H1 (cell line): ENCODE data around the gene GOLGA2. TPM values are rescaled to one million over a fixed set of nuclear protein-coding genes. Genes with fewer than 3 reads are reported as not detected.

Source experiments
- CTCF ChIA-PET: fragments of 300-600 bp; sonication (Branson Sonifier 250); formaldehyde crosslinking; loops from one replicate; lab custom pipeline; 2021; ENCODE audit not compliant: partially characterized antibody; lab: Charles Lee
- POLR2A ChIA-PET: fragments of 300-600 bp; sonication (Branson Sonifier 250); formaldehyde crosslinking; loops from one replicate; lab custom pipeline; 2021; ENCODE audit warnings: inconsistent platforms; ENCODE audit not compliant: partially characterized antibody; lab: Charles Lee
- DNase-seq, 2 experiments: peaks; one replicate each; pipeline versions ENCODE4 v3.0.0 to v3.0.0-alpha.2; 2010 to 2022; ENCODE audit warnings: low spot score in 2 of 2, low read depth in 1 of 2, mixed read lengths in 1 of 2
- FAIRE-seq: peaks from 2 replicates; lab custom pipeline; 2011; peaks lifted over from hg19 to GRCh38; lab: Jason Lieb, UNC
- H2AFZ ChIP-seq: 2 replicates; pipeline ENCODE4 v1.8.1; 2012; ENCODE audit warnings: low read length, inconsistent platforms
- H2AK5ac ChIP-seq: 2 replicates; pipeline ENCODE4 v1.6.1; 2013; ENCODE audit warnings: low read depth, low read length
- H2BK120ac ChIP-seq: replicated peaks from 2 replicates; pipeline ENCODE3; 2013; ENCODE audit warnings: low read depth, low read length, inconsistent platforms
- H2BK12ac ChIP-seq: 2 replicates; pipeline ENCODE4 v1.6.1; 2013; ENCODE audit warnings: low read depth, low read length
- H2BK15ac ChIP-seq: 2 replicates; pipeline ENCODE4 v1.6.1; 2013; ENCODE audit warnings: low read length
- H2BK20ac ChIP-seq: 2 replicates; pipeline ENCODE4 v1.6.1; 2013; ENCODE audit warnings: low read length
- H2BK5ac ChIP-seq: 2 replicates; pipeline ENCODE4 v1.6.1; 2013; ENCODE audit warnings: low read depth, low read length
- H3K14ac ChIP-seq: 2 replicates; pipeline ENCODE4 v1.6.1; 2013; ENCODE audit warnings: inconsistent platforms; ENCODE audit not compliant: insufficient read length
- H3K18ac ChIP-seq: 2 replicates; pipeline ENCODE4 v1.6.1; 2013; ENCODE audit warnings: low read length; ENCODE audit errors: extremely low read depth
- H3K23ac ChIP-seq: 2 replicates; pipeline ENCODE4 v1.6.1; 2013; ENCODE audit warnings: inconsistent platforms; ENCODE audit not compliant: insufficient read length
- H3K23me2 ChIP-seq: 2 replicates; pipeline ENCODE4 v1.6.1; 2013; ENCODE audit warnings: low read depth, low read length
- H3K27ac ChIP-seq: 2 replicates; pipeline ENCODE4 v1.6.1; 2011; ENCODE audit warnings: low read depth, low read length, inconsistent platforms
- H3K27me3 ChIP-seq, 4 experiments: replicated peaks in 1 of 4; 1 replicate in 1 of 4; 2 replicates in 3 of 4; pipeline versions ENCODE4 v1.6.1 to v1.8.1; 2011 to 2013; ENCODE audit warnings: low read length in 3 of 4, mild to moderate bottlenecking in 3 of 4, inconsistent platforms in 2 of 4, mixed read lengths in 2 of 4, moderate library complexity in 1 of 4; ENCODE audit not compliant: control insufficient read depth in 3 of 4, insufficient read depth in 3 of 4; ENCODE audit errors: extremely low read depth in 1 of 4
- H3K36me3 ChIP-seq, 4 experiments: 2 replicates each; pipeline versions ENCODE4 v1.6.1 to v1.8.1; 2011 to 2013; ENCODE audit warnings: mild to moderate bottlenecking in 4 of 4, low read length in 3 of 4, moderate library complexity in 2 of 4, control low read depth in 1 of 4, inconsistent platforms in 1 of 4; ENCODE audit not compliant: insufficient read depth in 4 of 4, control insufficient read depth in 2 of 4
- H3K4ac ChIP-seq: replicated peaks from 2 replicates; pipeline ENCODE3; 2013; ENCODE audit warnings: low read length, low read depth, mixed read lengths, inconsistent platforms; ENCODE audit not compliant: insufficient read length
- H3K4me1 ChIP-seq, 4 experiments: replicated peaks in 1 of 4; 1 replicate in 1 of 4; 2 replicates in 3 of 4; pipeline versions ENCODE4 v1.6.1 to v1.8.1; 2011 to 2013; ENCODE audit warnings: low read length in 3 of 4, inconsistent platforms in 2 of 4, mixed read lengths in 1 of 4; ENCODE audit not compliant: insufficient read depth in 4 of 4, control insufficient read depth in 3 of 4
- H3K4me2 ChIP-seq, 2 experiments: 2 replicates each; pipeline versions ENCODE4 v1.6.1 to v1.8.1; 2011 to 2013; ENCODE audit warnings: low read depth in 2 of 2, low read length in 2 of 2, control low read depth in 1 of 2, inconsistent platforms in 1 of 2, mild to moderate bottlenecking in 1 of 2; ENCODE audit not compliant: insufficient read depth in 1 of 2
- H3K4me3 ChIP-seq, 4 experiments: fragments of 200-600, 300-600 bp in 1 of 4; sonication (generic), shearing (Covaris generic), sonication (Bioruptor Twin) in 1 of 4; 2 replicates each; pipeline versions ENCODE4 v1.5.1 to v1.8.1; 2011 to 2016; ENCODE audit warnings: low read length in 4 of 4, low read depth in 3 of 4, control low read depth in 2 of 4, inconsistent platforms in 2 of 4, mild to moderate bottlenecking in 2 of 4, mixed read lengths in 1 of 4, moderate library complexity in 1 of 4; ENCODE audit not compliant: insufficient read depth in 2 of 4; ENCODE audit errors: extremely low read depth in 1 of 4
- H3K56ac ChIP-seq: replicated peaks from 2 replicates; pipeline ENCODE3; 2013; ENCODE audit warnings: low read depth, mild to moderate bottlenecking, mixed read lengths, low read length, inconsistent platforms; ENCODE audit not compliant: insufficient read length
- H3K79me1 ChIP-seq: 2 replicates; pipeline ENCODE4 v1.6.1; 2013; ENCODE audit warnings: low read depth, low read length, control low read depth
- H3K79me2 ChIP-seq, 2 experiments: 2 replicates each; pipeline versions ENCODE4 v1.6.1 to v1.8.1; 2012 to 2013; ENCODE audit warnings: low read length in 2 of 2, mild to moderate bottlenecking in 2 of 2, inconsistent platforms in 1 of 2; ENCODE audit not compliant: insufficient read depth in 2 of 2, control insufficient read depth in 1 of 2
- H3K9ac ChIP-seq, 4 experiments: replicated peaks in 1 of 4; 1 replicate in 1 of 4; 2 replicates in 3 of 4; pipeline versions ENCODE4 v1.6.1 to v1.8.1; 2011 to 2013; ENCODE audit warnings: low read depth in 3 of 4, low read length in 3 of 4, control low read depth in 2 of 4, mild to moderate bottlenecking in 2 of 4, moderate library complexity in 2 of 4, inconsistent platforms in 1 of 4; ENCODE audit errors: extremely low read depth in 1 of 4
- H3K9me3 ChIP-seq, 2 experiments: 2 replicates each; pipeline versions ENCODE4 v1.6.1 to v1.8.1; 2012 to 2013; ENCODE audit warnings: mild to moderate bottlenecking in 2 of 2, moderate library complexity in 2 of 2, control low read depth in 1 of 2, inconsistent platforms in 1 of 2, low read depth in 1 of 2, low read length in 1 of 2, mixed read lengths in 1 of 2; ENCODE audit not compliant: insufficient read depth in 2 of 2
- H4K20me1 ChIP-seq, 2 experiments: replicated peaks in 1 of 2; 2 replicates each; pipeline versions ENCODE3 to v1.8.1; 2011 to 2013; ENCODE audit warnings: inconsistent platforms in 2 of 2, low read length in 2 of 2, mild to moderate bottlenecking in 1 of 2; ENCODE audit not compliant: insufficient read depth in 2 of 2, control insufficient read depth in 1 of 2
- H4K5ac ChIP-seq: 2 replicates; pipeline ENCODE4 v1.6.1; 2013; ENCODE audit warnings: low read length, low read depth, mixed read lengths, inconsistent platforms; ENCODE audit not compliant: insufficient read length
- H4K8ac ChIP-seq: 2 replicates; pipeline ENCODE4 v1.8.0; 2013; ENCODE audit warnings: mild to moderate bottlenecking, moderate library complexity, low read length, inconsistent platforms; ENCODE audit not compliant: insufficient read depth; ENCODE audit errors: extremely low read depth
- H4K91ac ChIP-seq: replicated peaks from 2 replicates; pipeline ENCODE3; 2013; ENCODE audit warnings: low read length, mixed read lengths, inconsistent platforms; ENCODE audit not compliant: insufficient read length
- KDM5A ChIP-seq: fragments of 200-600 bp; IDR thresholded peaks from 2 replicates; pipeline ENCODE4 v1.7.1; 2012; ENCODE audit warnings: mild to moderate bottlenecking, low read length, inconsistent platforms, mixed read lengths
- SP2 ChIP-seq: IDR thresholded peaks from 2 replicates; pipeline ENCODE4 v1.6.1; 2012; ENCODE audit warnings: mild to moderate bottlenecking, low read length, inconsistent platforms
- WGBS, 2 experiments: shearing (Covaris generic) in 1 of 2; methylation state at CpG; one replicate each; pipeline versions ENCODE4 v1.1.6 to v1.1.7; 2013 to 2015; ENCODE audit warnings: low lambda C conversion rate in 2 of 2, mixed read lengths in 2 of 2, inconsistent platforms in 1 of 2, low coverage in 1 of 2, missing lambda C conversion rate in 1 of 2; ENCODE audit not compliant: insufficient replicate concordance in 2 of 2, insufficient coverage in 1 of 2, insufficient read length in 1 of 2; ENCODE audit errors: extremely low coverage in 1 of 2, missing lambda C conversion rate in 1 of 2; 5-methylcytosine and 5-hydroxymethylcytosine counted together
- polyA plus RNA-seq, 7 experiments: library from polyadenylated mRNA; depleted of rRNA in 3 of 7; stranded (reverse) in 5 of 7; unstranded in 2 of 7; fragments of >200 nt in 5 of 7; fragments of 200-250 nt in 2 of 7; gene quantifications; 1 replicate in 5 of 7; 2 replicates in 1 of 7; 4 replicates in 1 of 7; pipeline versions ENCODE4 v1.2.1 to v1.2.3, GENCODE V29; 2011 to 2013; ENCODE audit warnings: missing spikeins in 2 of 7, mixed read lengths in 2 of 7
- total RNA-seq: library from RNA; stranded (reverse); fragmentation: NEBNext Ultra II Directional; extraction: Animal tissue kit (Norgen Biotek cat#: 25700); gene quantifications from 2 replicates; pipeline ENCODE4 v1.2.1, GENCODE V29; 2021
- TF ChIP-seq, protein P1 (sequence below): IDR thresholded peaks from 2 replicates; pipeline ENCODE4 v1.6.1; 2011; ENCODE audit warnings: low read length, improper control_type of control experiment

Gene GOLGA2
- total and polyA plus RNA-seq, 2 of the 8 experiments (the other 6 are each of a cell fraction or from before 2014, with no cell fraction given), result 13.1 to 43.6 TPM

DNA sequence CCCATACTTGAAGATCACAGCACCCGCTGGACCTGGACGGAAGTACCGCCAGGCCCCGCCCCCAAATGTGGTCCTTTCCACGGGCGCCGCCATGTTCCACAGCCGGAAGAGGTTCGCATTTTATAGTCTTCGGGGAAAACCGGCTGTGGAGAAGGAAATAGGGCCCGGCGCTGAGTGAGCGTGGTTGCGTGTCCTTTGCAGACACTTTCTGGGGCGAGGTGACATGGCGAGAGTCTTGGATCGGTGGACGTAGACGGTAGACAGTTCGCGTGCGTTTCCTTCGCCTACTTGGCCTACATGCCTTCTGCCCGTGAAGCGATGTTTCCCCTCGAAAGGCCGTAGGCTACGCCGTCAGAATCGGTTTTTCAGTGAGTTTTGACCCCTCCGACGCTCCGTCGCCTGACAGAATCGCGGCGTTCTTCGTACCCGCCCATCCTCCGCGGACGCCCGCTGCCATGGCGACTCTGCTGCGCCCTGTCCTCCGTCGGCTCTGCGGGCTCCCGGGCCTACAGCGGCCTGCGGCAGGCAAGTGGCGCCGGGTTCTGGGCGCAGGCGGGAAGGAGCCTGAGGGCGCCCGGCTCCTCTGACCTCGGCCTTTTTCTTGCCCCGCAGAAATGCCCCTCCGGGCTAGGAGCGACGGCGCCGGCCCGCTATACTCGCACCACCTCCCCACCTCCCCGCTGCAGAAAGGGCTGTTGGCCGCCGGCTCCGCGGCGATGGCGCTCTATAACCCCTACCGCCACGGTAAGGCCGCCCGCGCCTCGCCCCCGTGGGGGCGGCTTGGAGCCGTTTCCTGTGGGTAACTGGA, 46.8 kb upstream of the GOLGA2 start, which contains the start of the genes COQ4 and TRUB2:
TSS of gene COQ4 (plus strand) at position 436 of the 808 bp plus-strand sequence. CDS start at position 456, 20 bp downstream.
TSS of gene TRUB2 (minus strand) at position 44 of the 808 bp plus-strand sequence. CDS start at position 5, 39 bp downstream.
- peak within 1 kb of the TSS; percentile 96 for H3K56ac ChIP-seq
- H3K18ac ChIP-seq, result peak within 1 kb of the TSS; percentile 100
- H3K9me3 ChIP-seq, result no peaks in the 10 kb centered on the region
- H2AFZ ChIP-seq, result peak within 1 kb of the TSS; percentile 100
- H2BK120ac ChIP-seq, result peak within 1 kb of the TSS; percentile 98
- H3K36me3 ChIP-seq, result peaks cover 0 to 9% (median 1%) of the 10 kb centered on the region in 4 experiments; a peak in 3 of 8 replicates
- H3K4me2 ChIP-seq, result peak within 1 kb of the TSS; percentile 63 to 96
- H3K23ac ChIP-seq, result peak within 1 kb of the TSS; percentile 52
- H4K91ac ChIP-seq, result peak within 1 kb of the TSS; percentile 100
- H4K8ac ChIP-seq, result peak within 1 kb of the TSS; percentile 98; the same call in 1 of the 2 replicates
- DNase-seq (peak; percentile 57 to 94), FAIRE-seq (no peak)
- peak within 1 kb of the TSS; percentile 100 for H2BK5ac ChIP-seq
- H2AK5ac ChIP-seq, result no peak within 1 kb of the TSS
- H3K9ac ChIP-seq, result peak within 1 kb of the TSS; percentile 67 to 96 (median 94)
- H3K79me2 ChIP-seq, result peaks cover 0 to 25% of the 10 kb centered on the region in 2 experiments; a peak in 2 of 4 replicates
- 2% methylated on average over 78 of the region's 83 CpGs; no CpG with 5 or more reads in 1 of the 2 experiments for WGBS, 2 experiments
- peaks cover 1 to 3% of the 10 kb centered on the region in 2 experiments for H4K20me1 ChIP-seq
- H3K27ac ChIP-seq, result peak within 1 kb of the TSS; percentile 90
- peaks cover 4% of the 10 kb centered on the region; the same call in 1 of the 2 replicates for H3K79me1 ChIP-seq
- peak within 1 kb of the TSS; percentile 96; the same call in 1 of the 2 replicates for H2BK12ac ChIP-seq
- H3K14ac ChIP-seq, result no peak within 1 kb of the TSS
- no peaks in the 10 kb centered on the region; a peak in 3 of 7 replicates for H3K4me1 ChIP-seq
- no peaks in the 10 kb centered on the region for H3K27me3 ChIP-seq
- peak within 1 kb of the TSS; percentile 92; the same call in 1 of the 2 replicates for H2BK20ac ChIP-seq
- peak within 1 kb of the TSS; percentile 98; the same call in 1 of the 2 replicates for H2BK15ac ChIP-seq
- peaks cover 7% of the 10 kb centered on the region for H3K23me2 ChIP-seq
- POLR2A ChIA-PET, result interaction anchor here (0.6 to 3.3 kb wide), 6 partner anchors 11 to 230 kb away, joined by 3 to 11 read pairs (median 4); partner anchors contain the start of genes BBLN and SPTAN1
- H3K4me3 ChIP-seq, result peak within 1 kb of the TSS; percentile 86 to 100 (median 92)
- H3K4ac ChIP-seq, result peak within 1 kb of the TSS; percentile 98
- CTCF ChIA-PET, result interaction anchor here (0.9 to 1.8 kb wide), 2 partner anchors 40 to 67 kb away, joined by 4 to 5 read pairs; no protein-coding TSS in a partner anchor
- H4K5ac ChIP-seq, result peak within 1 kb of the TSS; percentile 100
- TF ChIP-seq KDM5A (0 out of 2 replicates have a peak, but pooled peaks have one; percentile 48), SP2 (no peak)
- TF ChIP-seq, protein P1, sequence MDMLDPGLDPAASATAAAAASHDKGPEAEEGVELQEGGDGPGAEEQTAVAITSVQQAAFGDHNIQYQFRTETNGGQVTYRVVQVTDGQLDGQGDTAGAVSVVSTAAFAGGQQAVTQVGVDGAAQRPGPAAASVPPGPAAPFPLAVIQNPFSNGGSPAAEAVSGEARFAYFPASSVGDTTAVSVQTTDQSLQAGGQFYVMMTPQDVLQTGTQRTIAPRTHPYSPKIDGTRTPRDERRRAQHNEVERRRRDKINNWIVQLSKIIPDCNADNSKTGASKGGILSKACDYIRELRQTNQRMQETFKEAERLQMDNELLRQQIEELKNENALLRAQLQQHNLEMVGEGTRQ, result no peak
